IMR-90 (cell line): ENCODE data around the gene CDKN2A. TPM values are rescaled to one million over a fixed set of nuclear protein-coding genes. Genes with fewer than 3 reads are reported as not detected.

ENCODE experiments used
- ATAC-seq: fragments of 200-7000 bp; cut with Tn5 transposase; 2 replicates; pipeline ENCODE4 v1.9.1; 2020; ENCODE audit warnings: low read depth, mild to moderate bottlenecking, moderate library complexity
- BruUV-seq: library from RNA; stranded (reverse); fragments of 400-500 nt; replicated peaks from 2 replicates; lab custom pipeline; 2021; lab: Mats Ljungman, UMichigan
- CTCF ChIA-PET: fragments of 300-600 bp; formaldehyde crosslinking; extraction: SDS; loops from one replicate; lab custom pipeline; 2021; ENCODE audit warnings: antibody characterized with exemption; lab: Yijun Ruan, JAX
- POLR2A ChIA-PET: fragments of 300-600 bp; sonication (Branson Sonifier 250); formaldehyde crosslinking; loops from one replicate; lab custom pipeline; 2022; ENCODE audit warnings: antibody characterized with exemption; ENCODE audit not compliant: unreplicated experiment; lab: Charles Lee
- DNase-seq: peaks from one replicate; pipeline ENCODE4 v3.0.0; 2013
- H2AFZ ChIP-seq: replicated peaks from 2 replicates; pipeline ENCODE3; 2013; ENCODE audit warnings: low read length, mild to moderate bottlenecking; ENCODE audit not compliant: poor library complexity
- H2AK5ac ChIP-seq: 2 replicates; pipeline ENCODE4 v1.6.1; 2013; ENCODE audit warnings: low read depth, low read length, inconsistent platforms
- H2AK9ac ChIP-seq: replicated peaks from 2 replicates; pipeline ENCODE3; 2013; ENCODE audit warnings: mild to moderate bottlenecking, low read depth, low read length, moderate library complexity; ENCODE audit not compliant: poor library complexity
- H2BK120ac ChIP-seq: 2 replicates; pipeline ENCODE4 v1.6.1; 2013; ENCODE audit warnings: low read depth, low read length, inconsistent platforms
- H2BK15ac ChIP-seq: 3 replicates; pipeline ENCODE4 v1.6.1; 2013; ENCODE audit warnings: low read depth, low read length, inconsistent platforms
- H2BK20ac ChIP-seq: 2 replicates; pipeline ENCODE4 v1.6.1; 2013; ENCODE audit warnings: low read depth, mild to moderate bottlenecking, inconsistent platforms, low read length, moderate library complexity
- H2BK5ac ChIP-seq: 2 replicates; pipeline ENCODE4 v1.6.1; 2013; ENCODE audit warnings: mild to moderate bottlenecking, low read depth, low read length, inconsistent platforms; ENCODE audit not compliant: poor library complexity, severe bottlenecking
- H3K14ac ChIP-seq: replicated peaks from 2 replicates; pipeline ENCODE4 v1.6.1; 2013; ENCODE audit warnings: low read depth, low read length, inconsistent platforms
- H3K18ac ChIP-seq: 2 replicates; pipeline ENCODE4 v1.6.1; 2013; ENCODE audit warnings: low read depth, low read length, control low read depth
- H3K23ac ChIP-seq: 2 replicates; pipeline ENCODE4 v1.6.1; 2013; ENCODE audit warnings: low read depth, low read length, inconsistent platforms
- H3K27ac ChIP-seq: 2 replicates; pipeline ENCODE4 v1.5.1; 2013; ENCODE audit warnings: mild to moderate bottlenecking, control low read depth, low read length; ENCODE audit not compliant: insufficient read depth
- H3K27me3 ChIP-seq: 2 replicates; pipeline ENCODE4 v1.6.1; 2013; ENCODE audit warnings: low read length; ENCODE audit not compliant: control insufficient read depth, insufficient read depth
- H3K36me3 ChIP-seq: 2 replicates; pipeline ENCODE4 v1.6.1; 2013; ENCODE audit warnings: low read length, mixed read lengths; ENCODE audit not compliant: control insufficient read depth, insufficient read depth
- H3K4ac ChIP-seq: 2 replicates; pipeline ENCODE4 v1.6.1; 2013; ENCODE audit warnings: low read depth, low read length, inconsistent platforms
- H3K4me1 ChIP-seq: 2 replicates; pipeline ENCODE4 v1.6.1; 2013; ENCODE audit warnings: low read length, mixed read lengths; ENCODE audit not compliant: control insufficient read depth, insufficient read depth
- H3K4me2 ChIP-seq: 2 replicates; pipeline ENCODE4 v1.6.1; 2013; ENCODE audit warnings: low read depth, mild to moderate bottlenecking, control low read depth, low read length, moderate library complexity
- H3K4me3 ChIP-seq: 2 replicates; pipeline ENCODE4 v1.5.1; 2013; ENCODE audit warnings: low read depth, mild to moderate bottlenecking, control low read depth, low read length, moderate library complexity; ENCODE audit not compliant: insufficient read depth
- H3K56ac ChIP-seq: 2 replicates; pipeline ENCODE4 v1.6.1; 2013; ENCODE audit warnings: low read length, inconsistent platforms; ENCODE audit not compliant: insufficient read depth; ENCODE audit errors: extremely low read depth
- H3K79me1 ChIP-seq, 2 experiments: 2 replicates each; pipeline ENCODE4 v1.6.1; 2013; ENCODE audit warnings: low read length in 2 of 2, inconsistent platforms in 1 of 2, low read depth in 1 of 2
- H3K9ac ChIP-seq: 2 replicates; pipeline ENCODE4 v1.6.1; 2013; ENCODE audit warnings: low read depth, low read length, control low read depth
- H3K9me1 ChIP-seq: 2 replicates; pipeline ENCODE4 v1.6.1; 2013; ENCODE audit warnings: low read length, inconsistent platforms; ENCODE audit not compliant: insufficient read depth
- H3K9me3 ChIP-seq: 2 replicates; pipeline ENCODE4 v1.6.1; 2013; ENCODE audit warnings: low read length; ENCODE audit not compliant: control insufficient read depth, insufficient read depth
- H4K20me1 ChIP-seq: 2 replicates; pipeline ENCODE4 v1.6.1; 2013; ENCODE audit warnings: low read length, inconsistent platforms; ENCODE audit not compliant: insufficient read depth
- H4K5ac ChIP-seq: 2 replicates; pipeline ENCODE4 v1.6.1; 2013; ENCODE audit warnings: mild to moderate bottlenecking, low read depth, low read length, control low read depth
- H4K8ac ChIP-seq, 2 experiments: 2 replicates each; pipeline ENCODE4 v1.6.1; 2013; ENCODE audit warnings: low read depth in 2 of 2, low read length in 2 of 2, control low read depth in 1 of 2, inconsistent platforms in 1 of 2
- H4K91ac ChIP-seq: 2 replicates; pipeline ENCODE4 v1.6.1; 2013; ENCODE audit warnings: low read depth, low read length, inconsistent platforms; ENCODE audit not compliant: insufficient read depth
- BHLHE40 ChIP-seq: fragments of 150-350 bp; IDR thresholded peaks from 2 replicates; pipeline ENCODE4 v1.6.1; 2016; ENCODE audit warnings: mild to moderate bottlenecking, low read depth, low read length
- CEBPB ChIP-seq: IDR thresholded peaks from 2 replicates; pipeline ENCODE4 v1.6.1; 2012; ENCODE audit warnings: low read depth, low read length, improper control_type of control experiment
- CHD1 ChIP-seq: IDR thresholded peaks from 2 replicates; pipeline ENCODE4 v1.6.1; 2012; ENCODE audit warnings: low read depth, low read length, improper control_type of control experiment
- MAFK ChIP-seq: IDR thresholded peaks from 2 replicates; pipeline ENCODE4 v1.6.1; 2012; ENCODE audit warnings: low read depth, low read length, improper control_type of control experiment
- MAZ ChIP-seq: IDR thresholded peaks from 2 replicates; pipeline ENCODE4 v1.6.1; 2012; ENCODE audit warnings: low read depth, mild to moderate bottlenecking, low read length, improper control_type of control experiment, moderate library complexity, borderline replicate concordance
- MXI1 ChIP-seq: IDR thresholded peaks from 2 replicates; pipeline ENCODE4 v1.6.1; 2012; ENCODE audit warnings: low read depth, mild to moderate bottlenecking, low read length, moderate library complexity, borderline replicate concordance
- NFE2L2 ChIP-seq: fragments of 150-350 bp; IDR thresholded peaks from 2 replicates; pipeline ENCODE4 v1.6.1; 2016; ENCODE audit warnings: low read depth, mild to moderate bottlenecking, low read length
- POLR2A ChIP-seq: IDR thresholded peaks from 2 replicates; pipeline ENCODE4 v1.6.1; 2012; ENCODE audit warnings: mild to moderate bottlenecking, low read depth, low read length
- RAD21 ChIP-seq: IDR thresholded peaks from 2 replicates; pipeline ENCODE4 v1.6.1; 2012; ENCODE audit warnings: low read length, improper control_type of control experiment
- RCOR1 ChIP-seq: IDR thresholded peaks from 2 replicates; pipeline ENCODE4 v1.6.1; 2012; ENCODE audit warnings: mild to moderate bottlenecking, low read length, improper control_type of control experiment; ENCODE audit not compliant: insufficient replicate concordance
- RFX5 ChIP-seq: IDR thresholded peaks from 2 replicates; pipeline ENCODE4 v1.8.0; 2012; ENCODE audit warnings: low read depth, mild to moderate bottlenecking, low read length, moderate library complexity
- SMC3 ChIP-seq: fragments of 150-350 bp; IDR thresholded peaks from 2 replicates; pipeline ENCODE4 v1.6.1; 2016; ENCODE audit warnings: low read depth, mild to moderate bottlenecking, antibody characterized with exemption, low read length, moderate library complexity
- WGBS, 2 experiments: methylation state at CpG; one replicate each; pipeline versions ENCODE4 v1.1.5 to v1.1.7; 2013; ENCODE audit warnings: missing lambda C conversion rate in 2 of 2; ENCODE audit not compliant: insufficient read length in 1 of 2; ENCODE audit errors: extremely low coverage in 2 of 2; 5-methylcytosine and 5-hydroxymethylcytosine counted together
- dilution Hi-C: fragments of 300-500 bp; cut with HindIII; formaldehyde crosslinking; loops from one replicate; pipeline ENCODE4 v1.14.3; 2018; ENCODE audit warnings: low sequenced_read_pairs; ENCODE audit not compliant: unreplicated experiment
- in situ Hi-C: fragments of 300-500 bp; cut with MboI; formaldehyde crosslinking; loops from 3 replicates; pipeline ENCODE4 v1.14.3; 2019; ENCODE audit warnings: low sequenced_read_pairs, inconsistent platforms, mixed read lengths
- intact Hi-C: fragments of 100-400 bp; cut with micrococcal nuclease; formaldehyde crosslinking; loops from 2 replicates; pipeline ENCODE4 v1.10.0; 2022
- polyA plus RNA-seq, 3 experiments: library from polyadenylated mRNA; depleted of rRNA; stranded (reverse); fragments of >200 nt; gene quantifications; 2 replicates each; pipeline ENCODE4 v1.2.3, GENCODE V29; 2012; ENCODE audit warnings: low replicate concordance in 1 of 3
- total RNA-seq: library from RNA; depleted of rRNA; stranded (reverse); fragments of >200 nt; gene quantifications from 2 replicates; pipeline ENCODE4 v1.2.3, GENCODE V29; 2012
- TF ChIP-seq, protein P1 (sequence below): fragments of 150-350 bp; IDR thresholded peaks from 2 replicates; pipeline ENCODE4 v1.6.1; 2016; ENCODE audit warnings: low read depth, mild to moderate bottlenecking, low read length, moderate library complexity, borderline replicate concordance
- TF ChIP-seq, protein P2 (sequence below): fragments of 150-350 bp; IDR thresholded peaks from 2 replicates; pipeline ENCODE4 v1.6.1; 2017; ENCODE audit warnings: mild to moderate bottlenecking, antibody characterized with exemption, low read length, low read depth

Gene CDKN2A
- total and polyA plus RNA-seq, 2 of the 4 experiments (the other 2 are of a cell fraction), result 11.3 to 75.3 TPM

DNA sequence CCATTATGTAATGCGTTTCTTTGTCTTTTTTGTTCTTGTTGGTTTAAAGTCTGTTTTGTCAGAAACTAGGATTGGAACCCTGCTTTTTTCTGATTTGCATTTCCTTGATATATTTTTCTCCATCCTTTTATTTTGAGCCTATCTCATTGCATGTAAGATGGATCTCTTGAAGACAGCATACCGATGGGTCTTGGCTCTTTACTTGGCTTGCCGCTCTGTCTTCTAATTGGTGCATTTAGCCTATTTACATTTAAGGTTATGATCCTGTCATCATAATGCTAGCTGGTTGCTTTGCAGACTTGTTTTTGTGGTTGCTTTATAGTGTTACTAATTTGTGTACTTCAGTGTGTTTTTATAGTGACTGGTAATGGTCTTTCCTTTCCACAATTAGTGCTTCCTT, 28.2 kb upstream of the CDKN2A start:
- ChIA-PET CTCF (no interaction called here), POLR2A (no interaction called here)
- no peak overlapping the region for H3K4me2 ChIP-seq
- H3K23ac ChIP-seq, result no peak overlapping the region
- no peak overlapping the region for H3K27ac ChIP-seq
- H3K9me1 ChIP-seq, result no peaks in the 10 kb centered on the region
- H4K5ac ChIP-seq, result no peak overlapping the region
- 100% methylated on average over 2 of the region's 3 CpGs; no CpG with 5 or more reads in 1 of the 2 experiments for WGBS, 2 experiments
- no peak overlapping the region for H2AFZ ChIP-seq
- H3K4ac ChIP-seq, result no peak overlapping the region
- no peaks in the 10 kb centered on the region for H3K27me3 ChIP-seq
- no peak overlapping the region for H3K18ac ChIP-seq
- no peak overlapping the region for H2BK15ac ChIP-seq
- no peak overlapping the region for H3K56ac ChIP-seq
- intact Hi-C loops, result no loop called here
- no peak overlapping the region for H2BK120ac ChIP-seq
- H3K4me1 ChIP-seq, result no peaks in the 10 kb centered on the region
- no peak overlapping the region for H2BK20ac ChIP-seq
- H3K36me3 ChIP-seq, result no peaks in the 10 kb centered on the region
- no peak overlapping the region for H2AK5ac ChIP-seq
- no peaks in the 10 kb centered on the region for H3K9me3 ChIP-seq
- in situ Hi-C loops, result loop anchor here (25.0 kb wide), 1 partner anchor 685 kb away; the partner anchor contains the start of gene KLHL9
- dilution Hi-C loops, result no loop called here
- H4K8ac ChIP-seq, result no peak overlapping the region
- BruUV-seq, result no TSS peak
- no peak overlapping the region for H3K9ac ChIP-seq
- DNase-seq (no peak), ATAC-seq (no peak)
- H2AK9ac ChIP-seq, result no peak overlapping the region
- no peak overlapping the region for H3K14ac ChIP-seq
- H4K91ac ChIP-seq, result no peak overlapping the region
- 0 out of 4 replicates have a peak, but pooled peaks cover 0 to 4% of the 10 kb centered on the region in 2 experiments for H3K79me1 ChIP-seq
- no peak overlapping the region for H2BK5ac ChIP-seq
- TF ChIP-seq MXI1 (no peak), NFE2L2 (no peak), RFX5 (no peak), CHD1 (no peak), MAFK (no peak), SMC3 (no peak), BHLHE40 (no peak), RAD21 (no peak), POLR2A (no peak), CEBPB (no peak), MAZ (no peak), RCOR1 (no peak)
- TF ChIP-seq, protein P1, sequence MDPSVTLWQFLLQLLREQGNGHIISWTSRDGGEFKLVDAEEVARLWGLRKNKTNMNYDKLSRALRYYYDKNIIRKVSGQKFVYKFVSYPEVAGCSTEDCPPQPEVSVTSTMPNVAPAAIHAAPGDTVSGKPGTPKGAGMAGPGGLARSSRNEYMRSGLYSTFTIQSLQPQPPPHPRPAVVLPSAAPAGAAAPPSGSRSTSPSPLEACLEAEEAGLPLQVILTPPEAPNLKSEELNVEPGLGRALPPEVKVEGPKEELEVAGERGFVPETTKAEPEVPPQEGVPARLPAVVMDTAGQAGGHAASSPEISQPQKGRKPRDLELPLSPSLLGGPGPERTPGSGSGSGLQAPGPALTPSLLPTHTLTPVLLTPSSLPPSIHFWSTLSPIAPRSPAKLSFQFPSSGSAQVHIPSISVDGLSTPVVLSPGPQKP, result no peak
- TF ChIP-seq, protein P2, sequence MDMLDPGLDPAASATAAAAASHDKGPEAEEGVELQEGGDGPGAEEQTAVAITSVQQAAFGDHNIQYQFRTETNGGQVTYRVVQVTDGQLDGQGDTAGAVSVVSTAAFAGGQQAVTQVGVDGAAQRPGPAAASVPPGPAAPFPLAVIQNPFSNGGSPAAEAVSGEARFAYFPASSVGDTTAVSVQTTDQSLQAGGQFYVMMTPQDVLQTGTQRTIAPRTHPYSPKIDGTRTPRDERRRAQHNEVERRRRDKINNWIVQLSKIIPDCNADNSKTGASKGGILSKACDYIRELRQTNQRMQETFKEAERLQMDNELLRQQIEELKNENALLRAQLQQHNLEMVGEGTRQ, result no peak
- no peaks in the 10 kb centered on the region for H4K20me1 ChIP-seq
- H3K4me3 ChIP-seq, result no peak overlapping the region
